ENCODE results near the gene ENTPD6.

ENTPD6 gene

DNA sequence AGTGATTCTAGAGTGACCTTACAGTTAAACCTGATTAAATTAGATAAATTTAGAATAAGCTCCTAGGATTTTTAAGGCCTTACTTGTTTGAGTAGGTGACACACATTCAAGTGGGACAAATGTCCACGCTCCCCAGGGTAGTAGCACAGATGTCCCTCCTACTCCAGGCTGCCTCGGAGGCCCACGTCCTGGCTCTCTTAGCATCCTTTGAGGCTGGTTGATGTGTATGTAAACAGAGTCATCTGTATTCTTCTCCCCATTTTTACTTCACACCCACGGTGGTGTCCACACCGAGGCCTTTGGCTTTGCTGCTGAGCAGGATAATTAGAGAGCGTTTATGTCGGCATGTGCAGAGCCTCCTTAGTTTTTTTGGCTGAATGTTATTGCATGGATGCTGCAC is 15.8 kb downstream of the ENTPD6 start:
- no peak for DNase-seq

DNA sequence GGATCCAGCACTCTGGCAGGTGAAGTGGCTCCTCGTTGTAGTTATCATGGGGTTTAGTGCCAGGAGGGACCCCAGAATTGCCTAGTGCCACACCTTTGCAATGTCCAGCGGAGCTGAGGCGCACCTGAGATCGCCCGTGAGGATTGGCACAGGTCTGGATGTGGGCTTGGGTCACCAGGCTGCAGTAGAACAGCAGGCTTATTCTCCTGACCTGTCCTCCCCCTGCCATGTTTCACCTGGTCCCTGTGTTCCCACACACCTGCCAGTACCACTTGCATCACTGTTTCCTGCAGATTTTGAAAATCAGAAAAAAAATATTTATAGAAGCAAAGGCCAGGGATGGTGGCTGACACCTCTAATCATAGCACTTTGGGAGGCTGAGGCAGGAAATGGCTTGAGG is 16.7 kb downstream of the ENTPD6 start:
- no peak for DNase-seq

DNA sequence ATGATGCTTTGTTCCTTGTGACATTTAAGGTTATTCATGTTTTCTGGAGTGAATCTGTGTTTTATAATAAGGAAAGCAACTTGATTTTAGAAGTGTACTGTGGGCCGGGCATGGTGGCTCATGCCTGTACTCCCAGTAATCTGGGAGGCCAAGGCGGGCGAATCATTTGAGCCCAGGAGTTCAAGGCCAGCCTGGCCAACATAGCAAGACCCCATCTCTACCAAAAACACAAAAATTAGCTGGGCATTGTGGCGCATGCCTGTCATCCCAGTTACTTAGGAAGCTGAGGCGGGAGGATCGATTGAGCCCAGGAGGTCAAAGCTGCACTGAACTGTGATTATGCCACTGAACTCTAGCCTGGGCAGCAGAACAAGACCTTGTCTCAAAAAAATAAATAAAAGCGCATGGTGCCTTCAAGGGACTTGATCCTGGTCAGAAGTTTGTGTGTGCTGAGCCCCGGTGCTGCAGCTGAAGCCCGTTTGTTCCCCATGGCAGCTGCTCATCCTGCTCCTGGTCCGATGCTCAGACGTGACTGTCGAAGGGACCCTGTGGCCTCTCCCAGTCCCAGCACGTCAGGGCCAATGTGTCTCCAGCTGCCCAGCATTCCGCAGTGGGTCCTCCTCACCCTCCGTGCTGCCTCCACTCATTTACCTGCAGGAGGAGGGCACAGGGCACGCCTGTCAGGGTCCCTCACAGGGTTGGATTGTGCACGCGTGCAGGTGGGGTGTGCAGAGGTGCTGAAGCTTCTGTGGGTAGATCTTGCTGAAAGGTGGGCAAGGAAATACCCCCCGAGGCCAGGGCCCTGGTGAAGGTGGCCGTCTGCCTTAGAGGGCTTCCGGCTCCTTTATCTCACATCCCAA is 18.3 kb downstream of the ENTPD6 start:
- no peak for DNase-seq

DNA sequence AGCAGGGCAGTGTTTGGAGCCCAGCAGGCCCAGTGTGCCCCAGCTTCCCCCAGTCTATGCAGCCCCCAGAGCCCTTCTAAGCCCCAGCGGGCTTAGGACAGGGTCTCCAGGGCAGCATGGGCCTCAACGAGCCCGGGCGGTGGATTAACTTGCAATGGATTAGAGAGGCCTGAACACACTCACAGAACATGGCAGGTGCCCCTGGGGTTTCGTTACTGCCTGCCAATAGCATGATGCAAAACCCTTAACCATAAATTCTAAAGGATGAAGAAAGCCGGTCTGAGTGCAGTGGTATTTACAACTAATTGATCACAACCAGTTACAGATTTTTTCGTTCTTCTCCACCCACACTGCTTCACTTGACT is 18.9 kb downstream of the ENTPD6 start:
- no peak for DNase-seq

DNA sequence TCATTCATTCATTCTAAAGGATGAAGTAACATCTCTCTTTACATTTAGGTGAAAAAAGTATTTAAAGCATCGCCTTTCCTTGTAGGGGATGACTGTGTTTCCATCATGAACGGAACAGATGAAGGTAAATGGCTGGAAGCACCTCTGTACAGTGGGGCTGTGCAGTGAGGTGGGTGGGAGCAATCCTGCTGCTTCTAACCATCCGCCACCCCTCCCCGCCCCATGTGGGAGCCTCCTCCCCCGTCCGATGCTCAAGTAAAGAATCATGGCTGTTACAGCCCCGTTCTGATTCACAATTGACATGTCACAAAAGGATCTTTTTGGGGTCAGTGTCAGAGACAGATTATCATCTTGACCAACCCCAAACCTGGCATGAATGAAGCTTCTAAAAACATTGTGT is 19.3 kb downstream of the ENTPD6 start:
- DNase-seq: no peak

DNA sequence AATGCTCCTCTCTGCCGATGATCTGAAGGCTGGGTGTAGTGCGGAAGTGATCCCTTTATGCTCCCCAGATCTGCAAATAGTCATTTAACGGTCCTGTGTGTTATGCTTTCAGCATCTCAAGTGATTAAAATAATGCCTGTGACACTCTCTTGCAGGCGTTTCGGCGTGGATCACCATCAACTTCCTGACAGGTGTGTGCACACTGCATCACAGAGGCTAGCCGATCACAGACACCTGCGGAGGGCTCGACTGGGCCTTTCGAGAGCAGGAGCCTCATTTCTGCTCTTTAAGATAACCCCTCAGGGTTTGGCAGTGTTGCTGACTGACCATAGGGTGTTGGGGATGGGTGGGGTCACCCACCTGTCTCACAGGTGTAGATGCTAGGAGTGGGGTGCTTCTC is 20.0 kb downstream of the ENTPD6 start:
- no peak for DNase-seq

DNA sequence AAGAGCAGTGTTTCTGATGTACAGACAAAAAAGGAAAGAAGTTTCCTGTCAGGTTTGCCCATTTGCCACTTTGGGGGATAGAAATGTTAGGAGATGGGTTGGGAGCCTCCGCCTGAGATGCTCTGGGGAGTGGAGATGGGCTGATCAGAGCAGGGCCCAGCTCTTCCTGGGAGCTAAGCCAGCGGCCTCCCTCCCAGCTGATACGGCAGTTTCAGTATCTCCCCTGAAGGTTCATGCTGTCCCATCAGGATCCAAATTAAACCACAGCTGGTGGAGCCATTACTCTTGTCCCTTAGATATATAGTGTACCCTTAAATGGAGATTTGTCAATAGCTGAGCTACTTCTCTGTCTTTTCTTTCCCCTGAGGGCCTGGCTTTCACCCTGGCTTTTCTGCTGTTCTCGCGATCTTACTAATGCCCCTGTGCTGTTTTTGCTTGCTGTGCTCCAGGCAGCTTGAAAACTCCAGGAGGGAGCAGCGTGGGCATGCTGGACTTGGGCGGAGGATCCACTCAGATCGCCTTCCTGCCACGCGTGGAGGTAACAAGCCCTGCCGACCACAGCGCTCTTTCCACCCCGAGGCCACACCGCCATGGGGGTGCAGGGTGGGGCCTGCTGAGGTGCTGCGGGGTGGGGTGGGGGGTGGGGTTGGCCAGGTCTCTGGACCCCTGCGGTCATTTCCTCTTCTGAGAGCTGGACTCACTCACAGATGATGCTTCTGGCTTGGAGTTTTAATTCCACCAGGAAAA is 20.9 kb downstream of the ENTPD6 start:
- no peak for DNase-seq

DNA sequence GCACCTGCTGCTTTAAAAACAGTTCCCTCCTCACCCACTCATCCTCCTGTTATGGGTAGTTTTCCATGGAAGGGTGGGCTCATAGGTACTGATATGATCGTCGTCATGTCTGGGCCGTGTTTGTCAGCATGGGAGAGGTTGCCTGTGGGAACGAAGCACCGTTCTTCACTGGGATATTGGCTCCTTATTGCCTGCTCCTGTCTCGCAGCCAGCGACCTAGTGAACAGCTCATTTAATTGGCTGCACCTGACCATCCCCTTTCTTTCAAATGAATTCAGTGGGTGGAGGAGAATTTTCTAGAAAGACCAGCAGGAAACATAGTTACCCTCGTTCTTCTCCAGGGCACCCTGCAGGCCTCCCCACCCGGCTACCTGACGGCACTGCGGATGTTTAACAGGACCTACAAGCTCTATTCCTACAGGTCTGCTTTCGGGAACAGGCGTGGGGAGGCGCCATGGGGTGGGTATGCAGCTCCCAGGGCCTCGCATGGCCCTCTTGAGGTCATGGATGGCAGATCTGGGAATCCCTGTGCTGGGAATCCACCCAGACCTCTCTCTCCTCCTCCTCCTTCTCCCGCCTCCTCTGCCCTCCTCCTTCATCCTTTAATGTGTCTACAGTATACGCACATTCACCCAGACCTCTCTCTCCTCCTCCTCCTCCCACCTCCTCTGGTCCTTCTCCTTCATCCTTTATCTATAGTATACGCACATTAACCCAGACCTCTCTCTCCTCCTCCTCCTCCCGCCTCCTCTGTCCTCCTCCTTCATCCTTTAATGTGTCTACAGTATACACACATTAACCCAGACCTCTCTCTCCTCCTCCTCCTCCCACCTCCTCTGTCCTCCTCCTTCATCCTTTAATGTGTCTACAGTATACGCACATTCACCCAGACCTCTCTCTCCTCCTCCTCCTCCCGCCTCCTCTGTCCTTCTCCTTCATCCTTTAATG is 21.9 kb downstream of the ENTPD6 start:
- DNase-seq: no peak

DNA sequence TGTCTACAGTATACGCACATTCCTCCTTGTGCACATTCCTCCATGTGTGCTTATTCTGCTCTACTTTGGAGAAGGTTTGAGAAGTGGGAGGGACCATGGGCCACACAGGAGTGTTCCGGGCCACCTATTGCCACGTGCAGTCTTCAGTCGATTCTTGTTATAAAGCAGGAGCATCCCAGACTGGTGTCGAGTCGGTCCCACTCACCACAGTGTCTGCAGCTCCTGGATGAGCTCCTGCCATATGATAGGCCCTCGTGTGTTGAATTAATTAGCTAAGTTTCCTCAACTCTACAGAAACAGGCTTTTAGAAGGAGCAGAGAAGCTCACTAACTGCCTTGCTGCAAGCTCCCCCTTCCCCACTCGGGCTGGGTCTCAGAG is 22.6 kb downstream of the ENTPD6 start:
- no peak for DNase-seq

DNA sequence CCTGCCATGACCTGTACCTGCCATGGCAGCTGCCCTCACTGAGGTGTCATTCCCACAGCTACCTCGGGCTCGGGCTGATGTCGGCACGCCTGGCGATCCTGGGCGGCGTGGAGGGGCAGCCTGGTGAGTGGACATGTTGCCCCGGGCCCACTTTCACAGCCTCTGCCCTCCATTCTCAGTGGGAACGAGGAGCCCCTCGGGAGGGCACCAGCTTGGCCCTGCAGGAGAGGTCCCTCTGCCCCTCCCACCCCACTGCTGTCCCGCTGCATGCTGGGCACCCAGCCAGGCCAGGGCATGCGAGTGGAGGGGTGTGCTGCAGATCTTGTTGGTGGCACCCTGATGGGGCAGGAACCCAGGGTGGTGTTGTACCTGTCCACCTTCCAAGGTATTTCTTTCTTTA is 23.0 kb downstream of the ENTPD6 start:
- DNase-seq: no peak

DNA sequence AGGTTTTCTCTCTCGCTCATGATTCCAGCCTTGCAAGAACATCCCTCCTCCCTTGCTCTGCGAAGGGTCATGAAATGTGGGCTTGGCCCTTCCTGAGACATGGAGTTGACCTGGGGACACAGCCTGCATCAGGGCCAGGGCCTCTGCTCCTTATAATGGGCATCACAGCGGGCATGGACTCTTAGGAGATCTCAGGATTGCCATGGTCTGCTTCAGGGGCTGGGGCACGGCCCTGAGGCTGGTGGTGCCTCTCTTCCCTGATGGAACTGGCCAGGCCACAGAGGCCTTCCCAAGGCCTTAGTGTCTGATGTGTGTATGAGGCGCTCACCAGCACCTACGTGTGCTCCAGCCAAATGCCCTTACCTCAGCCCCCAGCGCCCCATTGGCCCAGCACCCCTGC is 23.9 kb downstream of the ENTPD6 start:
- no peak for DNase-seq

DNA sequence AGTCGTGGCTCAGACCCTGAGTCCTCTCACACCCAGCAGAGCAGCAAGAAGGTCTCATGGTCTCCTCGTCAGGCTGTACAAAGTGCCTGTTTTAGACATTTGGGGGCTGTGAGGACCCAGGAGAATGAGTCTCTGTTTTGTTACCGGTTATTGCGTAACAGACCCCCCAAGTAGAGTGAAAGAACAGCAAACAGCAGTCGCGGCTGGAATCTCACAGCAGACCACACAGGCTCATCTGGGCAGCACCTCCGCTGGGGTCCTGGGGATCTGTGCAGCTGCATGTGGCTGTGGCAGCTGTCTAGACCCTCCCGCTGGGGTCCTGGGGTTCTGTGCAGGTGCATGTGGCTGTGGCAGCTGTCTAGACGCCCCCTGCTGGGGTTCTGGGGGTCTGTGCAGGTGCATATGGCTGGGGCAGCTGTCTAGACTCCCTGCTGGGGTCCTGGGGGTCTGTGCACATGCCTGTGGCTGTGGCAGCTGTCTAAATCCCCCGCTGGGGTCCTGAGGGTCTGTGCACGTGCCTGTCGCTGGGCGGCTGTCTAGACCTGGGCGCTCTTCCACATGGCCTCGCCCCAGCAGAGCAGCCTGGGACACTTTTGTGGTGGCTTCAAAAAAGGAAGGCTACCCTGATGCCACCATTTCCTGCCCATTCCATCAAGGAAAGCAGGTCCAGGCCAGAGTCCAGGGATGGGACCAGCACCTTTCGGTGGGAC is 24.7 kb downstream of the ENTPD6 start:
- peak in 1 of 2 donors; percentile 9 for DNase-seq

DNA sequence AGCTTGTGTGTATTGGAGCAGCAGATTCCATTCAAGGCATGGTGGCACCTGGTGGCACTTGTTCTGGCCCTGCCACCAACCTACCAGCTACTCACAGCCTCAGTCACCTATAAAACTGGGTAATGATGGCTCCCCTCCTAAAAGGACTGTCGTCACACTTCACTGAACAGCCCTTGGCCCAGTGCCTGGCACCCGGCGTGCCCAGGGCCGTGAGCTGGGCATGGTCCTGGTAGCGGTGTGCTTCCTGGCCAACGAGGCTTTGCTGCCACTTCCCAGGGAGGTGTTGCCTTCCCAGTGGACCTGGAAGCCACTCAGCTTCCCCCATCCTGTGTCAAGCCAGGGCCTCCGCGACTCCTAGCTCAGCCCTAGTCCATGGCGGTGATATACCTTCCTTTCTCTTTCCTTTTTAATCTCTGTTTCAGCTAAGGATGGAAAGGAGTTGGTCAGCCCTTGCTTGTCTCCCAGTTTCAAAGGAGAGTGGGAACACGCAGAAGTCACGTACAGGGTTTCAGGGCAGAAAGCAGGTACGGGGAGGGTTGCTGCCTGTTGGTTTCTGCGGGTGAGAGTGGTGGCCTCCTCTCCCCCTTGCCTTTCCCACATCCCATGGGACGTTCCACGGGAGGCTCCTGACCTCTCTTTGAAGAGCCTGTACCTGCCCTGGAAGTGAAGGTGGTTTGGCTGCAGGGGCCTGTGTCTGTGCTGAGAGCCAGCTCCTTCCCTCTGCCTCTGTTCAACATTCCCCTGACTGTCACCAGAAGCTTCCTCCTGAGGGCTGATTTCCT is 25.5 kb downstream of the ENTPD6 start:
- no peak for DNase-seq

DNA sequence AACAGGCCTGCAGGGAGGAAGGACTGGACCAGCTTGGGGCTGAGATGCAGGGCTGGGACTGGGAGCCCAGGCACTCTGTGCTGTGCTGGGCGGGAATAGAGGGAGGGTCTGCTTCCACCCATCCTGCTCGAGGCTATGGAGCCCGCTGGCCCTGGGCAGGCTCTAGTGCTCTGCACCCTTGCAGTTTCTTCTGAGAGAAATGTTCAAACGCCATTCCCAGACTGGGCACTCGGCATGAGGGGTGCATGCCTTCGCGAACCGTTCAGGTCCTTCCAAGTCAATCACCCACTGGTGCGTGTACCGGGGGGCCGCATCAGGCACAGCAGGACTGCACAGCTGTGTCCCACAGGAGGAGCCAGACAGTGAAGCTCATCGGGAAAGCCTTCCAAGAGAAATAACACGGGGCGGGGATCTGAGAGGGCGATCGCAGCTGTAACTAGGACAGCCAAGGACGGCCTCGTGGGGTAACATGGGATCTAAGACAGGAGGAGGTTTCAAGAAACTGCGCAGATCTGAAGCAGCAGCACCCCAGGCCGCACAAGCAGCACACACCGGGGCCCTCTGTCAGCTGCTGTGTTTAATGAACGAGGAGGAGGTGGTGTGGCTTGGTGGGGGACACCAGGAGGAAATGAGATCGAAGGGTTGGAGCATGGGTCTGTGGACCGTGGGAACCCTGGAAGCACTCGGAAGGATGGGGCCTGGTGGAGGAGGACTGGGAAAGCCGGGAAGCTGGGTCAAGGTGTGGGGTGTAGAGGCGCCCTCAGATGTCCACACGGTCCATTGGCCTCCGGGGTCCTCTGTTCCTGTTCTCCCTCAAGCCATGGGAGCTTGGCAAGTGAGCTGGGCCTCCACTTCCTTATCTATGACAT is 26.3 kb downstream of the ENTPD6 start:
- DNase-seq: no peak

DNA sequence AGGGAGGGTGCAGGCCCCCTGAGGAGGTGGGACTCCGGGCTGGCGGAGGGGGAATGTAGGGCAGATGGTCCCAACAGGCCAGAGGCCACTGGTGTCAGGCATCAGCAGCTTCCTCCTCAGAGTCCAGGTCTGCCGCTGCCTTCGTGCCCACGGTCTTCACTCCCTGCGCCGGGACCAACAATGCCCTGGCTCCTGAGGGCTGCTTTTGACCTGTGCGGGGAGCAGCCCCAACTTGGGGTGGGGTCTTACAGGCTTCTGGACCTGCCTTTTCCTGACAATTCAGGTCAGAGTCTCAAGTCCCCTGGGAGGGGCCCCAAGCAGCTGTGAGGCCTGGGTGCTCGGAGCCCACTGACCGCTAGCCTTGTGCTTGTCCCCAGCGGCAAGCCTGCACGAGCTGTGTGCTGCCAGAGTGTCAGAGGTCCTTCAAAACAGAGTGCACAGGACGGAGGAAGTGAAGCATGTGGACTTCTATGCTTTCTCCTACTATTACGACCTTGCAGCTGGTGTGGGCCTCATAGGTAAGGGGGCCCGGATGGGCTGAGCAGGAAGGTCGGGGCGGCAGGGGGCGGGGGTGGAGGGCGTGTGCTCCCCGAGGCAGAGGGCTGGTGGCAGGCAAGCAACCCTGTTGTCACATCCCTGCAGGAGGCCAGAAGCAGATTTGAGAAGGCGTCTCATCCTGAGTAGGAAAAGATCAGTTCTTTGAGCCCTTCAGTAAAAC is 27.1 kb downstream of the ENTPD6 start:
- no peak for DNase-seq

DNA sequence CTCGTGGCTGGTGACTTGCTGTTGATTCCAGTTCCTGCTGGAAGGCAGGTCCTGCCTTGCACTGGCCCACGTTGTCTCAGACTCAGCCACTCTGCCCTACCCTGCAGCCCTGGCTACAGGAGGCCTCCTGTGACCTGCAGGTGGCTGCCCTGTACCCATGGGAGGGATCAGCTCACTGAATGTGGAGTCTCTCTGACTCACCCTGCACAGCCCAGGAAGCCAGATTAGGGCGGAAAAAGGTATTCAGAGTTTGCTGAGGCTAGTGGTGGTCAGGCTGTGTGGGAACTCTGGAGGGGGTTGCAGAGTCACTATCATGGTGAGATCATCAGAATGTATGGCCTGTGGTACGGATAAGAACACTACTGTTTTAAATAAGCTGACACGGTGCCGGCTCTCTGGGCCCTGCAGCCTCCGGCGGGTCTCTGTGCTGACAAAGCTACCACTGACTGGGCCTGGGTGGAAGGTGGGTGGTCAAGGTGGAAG is 27.7 kb downstream of the ENTPD6 start:
- no peak for DNase-seq

DNA sequence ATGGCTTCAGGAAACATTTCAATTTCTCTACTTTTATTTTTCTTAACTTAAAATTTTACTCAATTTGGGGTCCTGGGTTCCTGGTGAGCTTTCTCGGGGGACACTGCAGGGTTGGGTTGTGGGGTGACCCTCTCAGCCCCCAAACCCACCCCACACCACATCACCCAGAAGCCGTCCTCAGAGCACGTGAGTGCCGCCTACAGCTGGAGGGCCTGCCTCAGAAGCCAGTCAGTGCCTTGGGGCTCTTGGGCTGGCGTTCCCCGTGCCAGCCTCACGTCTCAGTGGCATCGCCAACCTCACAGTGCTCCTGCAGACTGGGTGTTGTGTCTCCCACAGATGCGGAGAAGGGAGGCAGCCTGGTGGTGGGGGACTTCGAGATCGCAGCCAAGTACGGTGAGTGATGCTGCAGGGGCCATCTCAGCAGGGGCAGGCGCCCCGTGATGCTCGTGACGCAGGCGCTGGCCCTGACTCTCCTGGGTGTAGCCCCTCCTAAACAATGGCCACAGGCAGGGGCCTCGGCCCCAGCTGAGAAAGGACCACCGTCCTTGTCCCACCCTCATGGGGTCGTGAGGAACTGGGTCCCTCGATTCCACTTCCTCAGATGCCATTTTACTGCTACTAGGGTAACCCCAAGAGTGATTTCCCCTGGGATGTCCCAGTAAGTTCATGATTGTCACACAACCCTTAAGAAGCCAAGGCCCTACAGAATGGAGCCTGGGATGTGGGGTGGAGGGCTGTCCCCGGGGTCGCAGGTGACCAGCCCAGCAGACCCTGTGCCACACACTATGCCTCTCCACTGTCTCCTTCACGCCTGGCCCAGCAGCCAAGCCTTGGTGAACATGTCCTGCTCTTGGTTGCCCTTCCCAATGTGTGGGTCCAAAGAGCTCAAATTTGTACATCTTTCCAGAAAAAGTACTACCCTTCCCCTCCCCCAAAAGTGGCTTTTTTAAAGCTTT is 28.5 kb downstream of the ENTPD6 start:
- no peak for DNase-seq

DNA sequence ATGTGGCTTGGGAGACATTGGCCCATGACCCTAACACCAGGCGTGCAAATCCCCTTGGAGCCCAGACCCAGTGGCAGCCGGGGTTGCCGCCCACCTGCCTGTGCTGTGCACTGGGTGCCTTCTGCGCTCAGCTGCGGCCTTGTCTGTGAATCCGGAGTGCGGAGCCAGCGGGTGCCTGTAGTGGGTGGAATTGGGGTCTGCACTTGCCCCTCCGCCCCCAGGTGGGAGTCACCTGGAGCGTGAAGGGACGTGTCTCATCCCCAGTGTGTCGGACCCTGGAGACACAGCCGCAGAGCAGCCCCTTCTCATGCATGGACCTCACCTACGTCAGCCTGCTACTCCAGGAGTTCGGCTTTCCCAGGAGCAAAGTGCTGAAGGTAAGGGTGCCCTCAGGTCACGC is 29.4 kb downstream of the ENTPD6 start:
- no peak for DNase-seq
